Tibial nerve (tissue), 4 donors: ENCODE data around the gene SPDYC. TPM values are rescaled to one million over a fixed set of nuclear protein-coding genes. Genes with fewer than 3 reads are reported as not detected.

ENCODE experiments used
- DNase-seq, 2 donors: peaks; one replicate each; pipeline ENCODE4 v3.0.0-alpha.2; 2019; ENCODE audit warnings: low spot score in 2 of 2
- H3K27ac ChIP-seq, 4 donors: fragments of 200-600 bp; sonication (generic) in 3 of 4; one replicate each; pipeline ENCODE4 v1.5.1; 2017 to 2019; ENCODE audit warnings: mild to moderate bottlenecking in 1 of 4
- H3K27me3 ChIP-seq, 2 donors: fragments of 200-600 bp; sonication (generic) in 1 of 2; one replicate each; pipeline versions ENCODE4 v1.5.1 to v1.6.0; 2017 to 2019
- H3K36me3 ChIP-seq, 3 donors: fragments of 200-600 bp; sonication (generic); one replicate each; pipeline ENCODE4 v1.5.1; 2018 to 2019
- H3K4me1 ChIP-seq, 4 donors: fragments of 200-600 bp; sonication (generic) in 3 of 4; one replicate each; pipeline ENCODE4 v1.5.1; 2017 to 2019
- H3K4me3 ChIP-seq, 4 donors: fragments of 200-600 bp; sonication (generic) in 3 of 4; one replicate each; pipeline ENCODE4 v1.5.1; 2017 to 2019; ENCODE audit warnings: mild to moderate bottlenecking in 1 of 4, moderate library complexity in 1 of 4
- H3K9me3 ChIP-seq, 4 donors: fragments of 200-600 bp; sonication (generic) in 3 of 4; one replicate each; pipeline ENCODE4 v1.5.1; 2017 to 2019
- EP300 ChIP-seq, 2 donors: sonication (generic); formaldehyde crosslinking; IDR thresholded peaks; one replicate each; pipeline ENCODE4 v1.6.1; 2017; ENCODE audit warnings: antibody characterized with exemption in 2 of 2, mild to moderate bottlenecking in 1 of 2
- POLR2A ChIP-seq, 2 donors: fragments of 450-650 bp; IDR thresholded peaks; one replicate each; pipeline ENCODE4 v1.6.1; 2017; ENCODE audit warnings: antibody characterized with exemption in 2 of 2, mild to moderate bottlenecking in 2 of 2, moderate library complexity in 2 of 2
- WGBS, 2 donors: methylation state at CpG; one replicate each; pipeline ENCODE4 v1.1.5; 2018; 5-methylcytosine and 5-hydroxymethylcytosine counted together
- total RNA-seq, 4 donors: library from RNA; depleted of rRNA; stranded (reverse); fragments of >200 nt; gene quantifications; one replicate each; pipeline ENCODE4 v1.1.0, GENCODE V29; 2016
- TF ChIP-seq, protein P1 (sequence below), 5 experiments: fragments of 200-600 bp in 3 of 5; fragments of 450-650 bp in 2 of 5; sonication (generic) in 3 of 5; IDR thresholded peaks; one replicate each; pipeline ENCODE4 v1.5.1; 2016 to 2019; ENCODE audit warnings: antibody characterized with exemption in 5 of 5, mild to moderate bottlenecking in 3 of 5, moderate library complexity in 2 of 5

The SPDYC gene
- total RNA-seq, 4 donors from 2014 or later: not detected

DNA sequence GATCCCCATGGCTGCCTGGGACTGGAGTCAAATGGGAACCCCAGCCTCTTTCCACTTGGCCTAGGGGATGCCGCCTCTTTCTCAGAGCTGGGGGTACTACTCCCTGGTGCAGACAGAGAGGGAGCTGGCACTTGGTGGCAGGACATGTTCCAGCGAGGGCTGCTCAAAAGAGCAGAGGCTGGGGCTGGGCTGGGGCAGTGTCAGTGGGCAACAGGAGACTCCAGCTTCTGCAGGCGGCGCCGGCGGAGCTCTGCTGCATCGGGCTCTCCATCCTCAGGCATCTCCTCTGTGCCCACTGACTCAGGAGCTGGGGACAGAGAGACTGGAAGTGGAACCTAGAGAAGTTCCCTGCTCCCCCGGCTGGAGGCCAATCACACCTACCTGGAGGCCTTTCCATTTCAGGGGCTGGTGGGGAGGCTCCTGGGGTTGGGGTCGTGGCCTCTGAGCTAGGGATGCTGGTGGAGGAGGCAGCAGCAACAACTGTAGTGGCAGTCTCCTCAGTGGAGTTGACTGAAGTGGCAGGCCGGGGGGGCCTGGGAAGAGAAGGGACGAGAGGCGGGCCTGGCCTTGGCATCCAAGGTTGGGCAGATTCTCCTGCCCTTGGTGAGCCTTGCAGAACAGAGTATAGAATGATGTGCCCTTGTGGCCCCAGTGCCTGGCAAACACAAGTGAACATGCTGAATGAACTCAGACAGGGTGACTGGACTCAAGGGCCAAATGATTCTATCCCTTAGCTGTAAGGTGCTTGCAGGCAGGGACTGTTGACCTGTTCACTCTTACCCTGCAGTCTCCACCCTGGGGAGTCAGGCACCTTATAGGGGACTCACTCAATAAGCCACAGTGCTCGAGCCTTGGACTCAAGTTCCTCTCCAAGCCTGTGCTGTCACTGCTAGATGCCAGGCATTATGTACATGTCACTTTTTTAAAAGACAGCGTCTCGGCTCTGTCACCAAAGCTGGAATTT, 41.6 kb upstream of the SPDYC start:
- Histone ChIP-seq H3K36me3 (peaks cover 0 to 89% (median 56%) of the 10 kb centered on the region in 3 donors), H3K9me3 (no peaks in the 10 kb centered on the region), H3K27me3 (no peaks in the 10 kb centered on the region), H3K27ac (no peak overlapping the region), H3K4me1 (peaks cover 0 to 30% (median 10%) of the 10 kb centered on the region in 4 donors), H3K4me3 (no peak overlapping the region)
- TF ChIP-seq POLR2A (IDR thresholded peaks at IDR 0.05): no peak
- TF ChIP-seq, protein P1, sequence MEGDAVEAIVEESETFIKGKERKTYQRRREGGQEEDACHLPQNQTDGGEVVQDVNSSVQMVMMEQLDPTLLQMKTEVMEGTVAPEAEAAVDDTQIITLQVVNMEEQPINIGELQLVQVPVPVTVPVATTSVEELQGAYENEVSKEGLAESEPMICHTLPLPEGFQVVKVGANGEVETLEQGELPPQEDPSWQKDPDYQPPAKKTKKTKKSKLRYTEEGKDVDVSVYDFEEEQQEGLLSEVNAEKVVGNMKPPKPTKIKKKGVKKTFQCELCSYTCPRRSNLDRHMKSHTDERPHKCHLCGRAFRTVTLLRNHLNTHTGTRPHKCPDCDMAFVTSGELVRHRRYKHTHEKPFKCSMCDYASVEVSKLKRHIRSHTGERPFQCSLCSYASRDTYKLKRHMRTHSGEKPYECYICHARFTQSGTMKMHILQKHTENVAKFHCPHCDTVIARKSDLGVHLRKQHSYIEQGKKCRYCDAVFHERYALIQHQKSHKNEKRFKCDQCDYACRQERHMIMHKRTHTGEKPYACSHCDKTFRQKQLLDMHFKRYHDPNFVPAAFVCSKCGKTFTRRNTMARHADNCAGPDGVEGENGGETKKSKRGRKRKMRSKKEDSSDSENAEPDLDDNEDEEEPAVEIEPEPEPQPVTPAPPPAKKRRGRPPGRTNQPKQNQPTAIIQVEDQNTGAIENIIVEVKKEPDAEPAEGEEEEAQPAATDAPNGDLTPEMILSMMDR (IDR thresholded peaks at IDR 0.05): no peak
- TF ChIP-seq EP300 (IDR thresholded peaks at IDR 0.05): no peak
- 77 to 80% methylated on average over 15 of the region's 15 CpGs for WGBS, 2 donors
- no peak for DNase-seq

- H3K4me3 ChIP-seq: no peak overlapping the region
- no peaks in the 10 kb centered on the region for H3K9me3 ChIP-seq
- H3K4me1 ChIP-seq: peaks cover 0 to 31% (median 11%) of the 10 kb centered on the region in 4 donors
- peaks cover 0 to 82% (median 55%) of the 10 kb centered on the region in 3 donors for H3K36me3 ChIP-seq
- no peaks in the 10 kb centered on the region for H3K27me3 ChIP-seq
- TF ChIP-seq POLR2A (IDR thresholded peaks at IDR 0.05) (no peak), EP300 (IDR thresholded peaks at IDR 0.05) (no peak)
- TF ChIP-seq, protein P1 (IDR thresholded peaks at IDR 0.05): no peak
- no peak overlapping the region for H3K27ac ChIP-seq
- 85 to 86% methylated on average over 13 of the region's 13 CpGs for WGBS, 2 donors
- no peak for DNase-seq
These were observed 40.2 kb upstream of the SPDYC start for GRCh38 chr11:65129649-65130441.

DNA sequence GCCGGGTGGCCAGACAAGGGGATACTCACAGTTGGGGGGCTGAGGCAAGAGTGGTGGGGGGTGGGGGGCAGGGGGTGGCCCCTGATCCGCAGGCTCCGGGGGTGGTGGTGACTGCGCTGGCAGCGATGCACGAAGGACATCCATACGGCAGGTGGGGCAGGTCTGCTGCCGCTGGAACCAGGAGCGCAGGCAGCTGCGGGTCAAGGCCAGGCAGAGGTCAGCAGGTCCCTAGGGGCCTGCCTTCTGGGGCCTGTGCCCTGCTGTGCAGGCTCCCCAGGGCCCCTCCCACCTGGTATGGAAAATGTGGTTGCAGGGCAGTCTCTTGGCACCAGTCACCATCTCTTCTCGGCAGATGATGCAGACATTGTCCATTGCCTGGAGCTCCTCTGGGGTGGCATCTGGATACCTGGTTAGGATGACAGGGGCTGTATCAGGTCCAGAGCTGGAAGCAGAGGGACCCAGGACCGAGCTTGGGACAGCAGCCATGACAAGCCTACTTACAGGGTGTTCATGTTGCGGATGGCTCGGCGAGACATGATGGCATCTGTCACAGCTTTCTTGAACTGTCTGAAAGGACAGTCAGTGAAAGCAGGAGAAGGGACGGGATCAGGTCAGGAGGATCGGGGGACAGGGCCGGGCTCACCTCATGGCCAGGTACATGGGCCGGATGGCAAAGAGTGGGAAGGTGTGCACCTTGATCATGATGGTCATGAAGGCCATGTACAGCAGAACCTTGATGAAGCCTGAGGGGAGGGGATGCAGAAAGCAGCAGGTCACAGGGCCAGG, 39.2 kb upstream of the SPDYC start:
- Histone ChIP-seq H3K4me1 (peaks cover 0 to 38% (median 17%) of the 10 kb centered on the region in 4 donors), H3K9me3 (no peaks in the 10 kb centered on the region), H3K27ac (no peak overlapping the region), H3K4me3 (no peak overlapping the region), H3K36me3 (peaks cover 0 to 72% (median 52%) of the 10 kb centered on the region in 3 donors), H3K27me3 (no peaks in the 10 kb centered on the region)
- TF ChIP-seq, protein P1 (IDR thresholded peaks at IDR 0.05): no peak
- TF ChIP-seq EP300 (IDR thresholded peaks at IDR 0.05): no peak
- TF ChIP-seq POLR2A (IDR thresholded peaks at IDR 0.05): no peak
- WGBS, 2 donors: 86 to 96% methylated on average over 9 to 19 of the region's 19 CpGs
- DNase-seq: no peak

DNA sequence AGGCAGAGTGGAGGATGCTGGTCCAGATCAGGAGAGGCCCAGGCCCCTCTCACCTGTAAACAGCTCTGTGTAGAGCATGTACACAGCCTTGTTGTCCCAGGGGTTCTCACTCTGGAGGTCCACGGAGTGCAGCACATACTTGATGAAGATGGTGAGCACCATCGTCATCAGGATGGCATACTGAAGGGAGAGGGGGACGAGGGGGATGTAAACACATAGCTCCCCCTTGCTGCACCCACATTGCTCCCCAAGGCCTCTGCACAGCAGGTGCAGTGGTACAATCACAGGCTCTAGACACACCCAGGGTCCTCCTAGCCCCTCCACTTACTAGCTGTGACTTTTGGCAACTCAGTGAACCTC, 38.6 kb upstream of the SPDYC start:
- no peak for DNase-seq
- Histone ChIP-seq H3K4me1 (peaks cover 0 to 41% (median 20%) of the 10 kb centered on the region in 4 donors), H3K27me3 (no peaks in the 10 kb centered on the region), H3K36me3 (peaks cover 0 to 67% (median 51%) of the 10 kb centered on the region in 3 donors), H3K27ac (no peak overlapping the region), H3K9me3 (no peaks in the 10 kb centered on the region), H3K4me3 (no peak overlapping the region)
- TF ChIP-seq EP300 (IDR thresholded peaks at IDR 0.05) (no peak), POLR2A (IDR thresholded peaks at IDR 0.05) (no peak)
- TF ChIP-seq, protein P1 (IDR thresholded peaks at IDR 0.05): no peak
- 58 to 59% methylated on average over 3 of the region's 3 CpGs for WGBS, 2 donors
